ENCODE results near the gene GRIA2. TPM values are rescaled to one million over a fixed set of nuclear protein-coding genes. Genes with fewer than 3 reads are reported as not detected.

GRIA2 gene
- total RNA-seq, 2 donors from 2014 or later = 12.4 to 27.6 TPM

DNA sequence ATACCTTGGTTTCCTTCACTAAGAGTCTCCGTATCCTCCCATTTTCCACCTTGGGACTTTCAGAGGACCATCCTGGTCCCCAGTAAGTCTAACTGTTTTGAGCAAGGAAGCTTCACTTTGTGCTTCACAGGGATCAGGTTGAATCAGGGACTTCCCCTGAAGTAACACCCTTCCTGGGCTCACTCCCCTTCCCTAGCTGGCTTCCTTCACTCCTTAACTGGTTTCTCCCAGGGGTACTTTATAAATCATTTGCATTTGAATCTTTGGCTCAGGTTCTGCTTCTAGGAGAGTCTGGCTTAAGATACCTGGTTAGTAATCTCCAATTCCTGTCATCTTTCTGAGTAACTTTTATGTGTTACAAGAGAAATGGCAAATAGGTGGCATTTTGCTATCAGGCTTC lies 24.5 kb upstream of the GRIA2 start:
- H3K36me3 ChIP-seq = no peaks in the 10 kb centered on the region
- TF ChIP-seq, protein P1, sequence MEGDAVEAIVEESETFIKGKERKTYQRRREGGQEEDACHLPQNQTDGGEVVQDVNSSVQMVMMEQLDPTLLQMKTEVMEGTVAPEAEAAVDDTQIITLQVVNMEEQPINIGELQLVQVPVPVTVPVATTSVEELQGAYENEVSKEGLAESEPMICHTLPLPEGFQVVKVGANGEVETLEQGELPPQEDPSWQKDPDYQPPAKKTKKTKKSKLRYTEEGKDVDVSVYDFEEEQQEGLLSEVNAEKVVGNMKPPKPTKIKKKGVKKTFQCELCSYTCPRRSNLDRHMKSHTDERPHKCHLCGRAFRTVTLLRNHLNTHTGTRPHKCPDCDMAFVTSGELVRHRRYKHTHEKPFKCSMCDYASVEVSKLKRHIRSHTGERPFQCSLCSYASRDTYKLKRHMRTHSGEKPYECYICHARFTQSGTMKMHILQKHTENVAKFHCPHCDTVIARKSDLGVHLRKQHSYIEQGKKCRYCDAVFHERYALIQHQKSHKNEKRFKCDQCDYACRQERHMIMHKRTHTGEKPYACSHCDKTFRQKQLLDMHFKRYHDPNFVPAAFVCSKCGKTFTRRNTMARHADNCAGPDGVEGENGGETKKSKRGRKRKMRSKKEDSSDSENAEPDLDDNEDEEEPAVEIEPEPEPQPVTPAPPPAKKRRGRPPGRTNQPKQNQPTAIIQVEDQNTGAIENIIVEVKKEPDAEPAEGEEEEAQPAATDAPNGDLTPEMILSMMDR (IDR thresholded peaks at IDR 0.05) = no peak
- no peak for DNase-seq (ENCODE audit: low spot score)
- no peak overlapping the region for H3K4me3 ChIP-seq
- no peak overlapping the region for H3K27ac ChIP-seq
- no peaks in the 10 kb centered on the region for H3K27me3 ChIP-seq (replicated peaks; ENCODE audit: insufficient read depth)
- no peaks in the 10 kb centered on the region for H3K4me1 ChIP-seq (ENCODE audit: control insufficient read depth in 1 of 2, low read depth in 2 of 2)
- ATAC-seq (ENCODE audit: insufficient number of reproducible peaks, low FRiP score, low read depth) = no peak
- H3K9me3 ChIP-seq = no peaks in the 10 kb centered on the region

DNA sequence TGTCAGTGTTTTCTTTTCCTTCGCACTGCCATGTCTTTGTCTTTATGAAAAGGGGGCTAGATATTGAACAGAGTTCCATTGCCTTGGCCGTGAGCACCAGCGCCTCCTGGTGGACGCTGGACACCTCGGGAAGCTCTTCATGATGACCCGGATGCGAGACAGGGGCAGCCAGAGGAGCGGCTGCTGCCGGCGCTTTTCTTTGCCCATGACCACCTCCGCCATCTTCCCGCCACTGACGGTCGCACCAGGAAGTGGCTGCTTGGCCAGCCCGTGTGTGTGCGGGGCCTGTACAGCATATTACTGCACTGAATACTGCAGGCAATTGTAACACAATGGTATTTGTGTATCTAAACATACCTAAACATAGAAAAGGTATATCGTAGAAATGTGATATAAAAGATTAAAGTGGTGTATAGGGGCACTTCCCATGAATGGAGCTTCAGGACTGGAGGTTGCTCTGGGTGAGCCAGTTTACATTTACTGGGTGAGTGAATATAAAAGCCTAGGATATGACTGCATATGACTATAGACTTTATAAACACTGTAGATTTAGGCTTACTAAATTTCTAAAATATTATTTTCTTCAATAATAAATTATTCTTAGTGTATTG lies 15.8 kb upstream of the GRIA2 start:
- no peak for DNase-seq (ENCODE audit: low spot score)
- no peaks in the 10 kb centered on the region for H3K9me3 ChIP-seq
- H3K36me3 ChIP-seq = no peaks in the 10 kb centered on the region
- H3K27ac ChIP-seq = no peak overlapping the region
- TF ChIP-seq, protein P1 (IDR thresholded peaks at IDR 0.05) = no peak
- no peak overlapping the region for H3K4me3 ChIP-seq
- no peaks in the 10 kb centered on the region for H3K27me3 ChIP-seq (replicated peaks; ENCODE audit: insufficient read depth)
- ATAC-seq (ENCODE audit: insufficient number of reproducible peaks, low FRiP score, low read depth) = no peak
- H3K4me1 ChIP-seq (ENCODE audit: control insufficient read depth in 1 of 2, low read depth in 2 of 2) = no peaks in the 10 kb centered on the region

DNA sequence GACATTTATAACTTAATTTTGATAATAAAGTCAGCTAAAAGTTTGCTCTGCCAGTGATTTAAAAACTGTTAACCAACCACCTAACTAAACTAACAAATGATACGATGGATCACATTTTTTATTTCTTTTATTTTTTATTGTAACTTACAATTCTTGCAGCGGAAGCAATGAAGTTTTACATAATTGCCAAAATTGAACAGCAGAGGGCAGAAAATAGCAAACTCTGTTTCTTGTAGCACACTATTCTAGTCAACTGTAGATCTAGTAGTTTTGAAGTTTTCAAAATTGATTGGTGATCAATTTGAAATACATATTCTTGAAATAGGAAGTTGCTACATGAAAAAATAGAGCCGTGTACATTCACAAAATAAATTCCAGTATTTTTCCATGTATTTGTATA lies 2.8 kb upstream of the GRIA2 start:
- no peaks in the 10 kb centered on the region for H3K9me3 ChIP-seq
- H3K27ac ChIP-seq = no peak overlapping the region
- no peak for DNase-seq (ENCODE audit: low spot score)
- H3K4me3 ChIP-seq = no peak overlapping the region
- H3K36me3 ChIP-seq = no peaks in the 10 kb centered on the region
- H3K4me1 ChIP-seq (ENCODE audit: control insufficient read depth in 1 of 2, low read depth in 2 of 2) = peaks cover 0 to 18% of the 10 kb centered on the region in 2 donors
- no peaks in the 10 kb centered on the region for H3K27me3 ChIP-seq (replicated peaks; ENCODE audit: insufficient read depth)
- TF ChIP-seq, protein P1 (IDR thresholded peaks at IDR 0.05) = peak; percentile 55
- ATAC-seq (ENCODE audit: insufficient number of reproducible peaks, low FRiP score, low read depth) = no peak

DNA sequence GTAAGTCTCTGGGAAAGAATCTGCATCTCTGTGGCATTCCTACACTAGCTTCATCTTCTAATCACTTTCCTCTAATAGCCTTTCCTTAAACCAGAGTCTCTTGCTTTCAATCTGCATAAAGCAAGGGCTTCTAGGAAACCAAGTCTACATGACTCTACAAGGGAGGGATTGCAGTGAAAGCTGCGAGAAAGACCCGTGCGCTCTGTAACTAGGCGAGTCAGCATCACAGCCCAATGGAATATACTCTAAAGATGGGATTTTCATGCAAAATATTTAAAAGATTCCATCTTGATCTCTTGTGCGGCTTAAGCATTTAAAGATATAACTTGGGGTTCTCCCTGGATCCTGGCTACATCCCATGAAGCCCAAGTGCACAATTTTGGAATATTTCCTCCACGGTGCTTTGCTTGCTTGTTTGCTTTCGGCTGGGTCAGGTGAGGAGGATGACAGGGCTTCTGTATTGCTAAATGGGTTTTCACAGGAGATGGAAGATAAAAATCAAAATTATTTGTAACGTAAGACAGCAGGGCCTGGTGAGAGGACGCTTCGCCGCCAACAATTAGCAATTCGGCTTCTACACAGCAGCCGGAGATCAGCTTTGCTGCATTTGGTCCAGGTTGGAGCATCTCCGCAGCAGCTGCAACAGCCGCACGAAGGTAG lies 687 bp upstream of the GRIA2 start:
- TF ChIP-seq, protein P1 (IDR thresholded peaks at IDR 0.05) = no peak
- H3K27me3 ChIP-seq (replicated peaks; ENCODE audit: insufficient read depth) = no peaks in the 10 kb centered on the region
- ATAC-seq (ENCODE audit: insufficient number of reproducible peaks, low FRiP score, low read depth) = no peak

DNA sequence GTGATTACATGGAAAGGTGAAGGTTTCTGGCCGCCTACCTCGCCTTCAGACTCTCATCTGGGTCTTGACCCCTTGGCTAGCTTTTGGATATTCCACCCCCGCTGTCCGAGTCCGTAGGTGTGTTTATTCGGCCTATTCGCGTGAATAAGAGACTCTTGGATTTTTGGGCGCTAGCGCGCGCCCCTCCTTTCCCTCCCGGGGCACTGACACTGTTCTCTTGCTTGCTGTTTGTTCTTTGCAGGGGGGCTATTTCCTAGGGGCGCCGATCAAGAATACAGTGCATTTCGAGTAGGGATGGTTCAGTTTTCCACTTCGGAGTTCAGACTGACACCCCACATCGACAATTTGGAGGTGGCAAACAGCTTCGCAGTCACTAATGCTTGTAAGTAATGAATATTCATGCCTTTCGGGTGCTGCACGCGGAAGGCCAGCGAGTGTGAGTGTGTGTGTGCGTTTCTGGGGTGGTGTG lies 932 bp downstream of the GRIA2 start:
- peaks cover 0 to 19% of the 10 kb centered on the region in 2 donors for H3K4me1 ChIP-seq (ENCODE audit: control insufficient read depth in 1 of 2, low read depth in 2 of 2)
- no peaks in the 10 kb centered on the region for H3K36me3 ChIP-seq
- H3K4me3 ChIP-seq = peak overlapping the region; percentile 84
- no peak for ATAC-seq (ENCODE audit: insufficient number of reproducible peaks, low FRiP score, low read depth)
- no peaks in the 10 kb centered on the region for H3K9me3 ChIP-seq
- H3K27ac ChIP-seq = peak overlapping the region; percentile 65 to 88
- DNase-seq (ENCODE audit: low spot score) = no peak
- TF ChIP-seq, protein P1 (IDR thresholded peaks at IDR 0.05) = no peak
- no peaks in the 10 kb centered on the region for H3K27me3 ChIP-seq (replicated peaks; ENCODE audit: insufficient read depth)

More for the DNA sequence above, 687 bp upstream of the GRIA2 start:
- Histone ChIP-seq H3K4me3 (peak overlapping the region; percentile 84), H3K36me3 (no peaks in the 10 kb centered on the region), H3K9me3 (no peaks in the 10 kb centered on the region), H3K27ac (peak overlapping the region in 1 of 2 donors; percentile 88), H3K4me1 (ENCODE audit: control insufficient read depth in 1 of 2, low read depth in 2 of 2) (peaks cover 0 to 19% of the 10 kb centered on the region in 2 donors)
- no peak for DNase-seq (ENCODE audit: low spot score)

Data from thoracic aorta (tissue), 2 donors.